Esophagus muscularis mucosa (tissue), 4 donors: ENCODE data around the gene IFNK. TPM values are rescaled to one million over a fixed set of nuclear protein-coding genes. Genes with fewer than 3 reads are reported as not detected.
A peak's percentile ranks its signal among the peaks of the same experiment; 100 is the strongest.

Source experiments
- DNase-seq: peaks from one replicate; pipeline ENCODE4 v3.0.0-alpha.2; 2017; ENCODE audit errors: extremely low spot score
- H3K27ac ChIP-seq, 4 donors: fragments of 200-600 bp; sonication (generic); replicated peaks in 1 of 4; 1 replicate in 3 of 4; 2 replicates in 1 of 4; pipeline ENCODE4 v1.5.1; 2016 to 2019; ENCODE audit warnings: mild to moderate bottlenecking in 1 of 4
- H3K27me3 ChIP-seq, 4 donors: fragments of 200-600 bp; sonication (generic); one replicate each; pipeline versions ENCODE4 v1.5.1 to v1.6.0; 2016 to 2019
- H3K36me3 ChIP-seq, 4 donors: fragments of 200-600 bp; sonication (generic); one replicate each; pipeline ENCODE4 v1.5.1; 2016 to 2019
- H3K4me1 ChIP-seq, 4 donors: fragments of 200-600 bp; sonication (generic); one replicate each; pipeline ENCODE4 v1.5.1; 2016 to 2019
- H3K4me3 ChIP-seq, 4 donors: fragments of 200-600 bp; sonication (generic); 1 replicate in 2 of 4; 2 replicates in 2 of 4; pipeline ENCODE4 v1.5.1; 2016 to 2019; ENCODE audit warnings: mild to moderate bottlenecking in 4 of 4, moderate library complexity in 1 of 4
- H3K9me3 ChIP-seq, 4 donors: fragments of 200-600 bp; sonication (generic); 1 replicate in 3 of 4; 2 replicates in 1 of 4; pipeline ENCODE4 v1.5.1; 2016 to 2019
- CTCF ChIP-seq, 3 experiments: fragments of 200-600 bp in 2 of 3; fragments of 450-650 bp in 1 of 3; sonication (generic) in 2 of 3; IDR thresholded peaks; one replicate each; pipeline ENCODE4 v1.5.1; 2017 to 2019; ENCODE audit warnings: antibody characterized with exemption in 3 of 3, mild to moderate bottlenecking in 2 of 3, moderate library complexity in 1 of 3
- EP300 ChIP-seq: sonication (generic); formaldehyde crosslinking; IDR thresholded peaks from one replicate; pipeline ENCODE4 v1.6.1; 2017; ENCODE audit warnings: antibody characterized with exemption
- POLR2A ChIP-seq: fragments of 450-650 bp; IDR thresholded peaks from one replicate; pipeline ENCODE4 v1.6.1; 2017; ENCODE audit warnings: antibody characterized with exemption, moderate library complexity, mild to moderate bottlenecking, low read depth
- POLR2AphosphoS5 ChIP-seq, 2 donors: sonication (generic); formaldehyde crosslinking; IDR thresholded peaks; one replicate each; pipeline ENCODE4 v1.6.1; 2017; ENCODE audit warnings: antibody characterized with exemption in 2 of 2
- WGBS: methylation state at CpG from one replicate; pipeline ENCODE4 v1.1.5; 2018; 5-methylcytosine and 5-hydroxymethylcytosine counted together
- intact Hi-C: fragments of 100-400 bp; cut with DNase I; formaldehyde crosslinking; loops from one replicate; pipeline ENCODE4 v1.15.1; 2023
- total RNA-seq, 4 donors: library from RNA; depleted of rRNA; stranded (reverse); fragments of >200 nt; gene quantifications; one replicate each; pipeline versions ENCODE4 v1.1.0 to v1.2.1, GENCODE V29; 2016

The IFNK gene
- total RNA-seq, 4 donors from 2014 or later, result not detected

GRCh38 chr9:27505744-27506161 lies 18.3 kb upstream of the IFNK start:
- H3K9me3 ChIP-seq, result no peaks in the 10 kb centered on the region
- intact Hi-C loops, result no loop called here
- TF ChIP-seq CTCF (IDR thresholded peaks at IDR 0.05) (no peak), EP300 (no peak), POLR2AphosphoS5 (IDR thresholded peaks at IDR 0.05) (no peak)
- H3K4me3 ChIP-seq, result no peak overlapping the region
- H3K4me1 ChIP-seq, result no peaks in the 10 kb centered on the region
- no peak overlapping the region for H3K27ac ChIP-seq
- WGBS, result 58% methylated on average over 5 of the region's 5 CpGs
- no peaks in the 10 kb centered on the region for H3K36me3 ChIP-seq
- DNase-seq, result no peak
- no peaks in the 10 kb centered on the region for H3K27me3 ChIP-seq

- Histone ChIP-seq H3K9me3 (no peaks in the 10 kb centered on the region), H3K27me3 (no peaks in the 10 kb centered on the region), H3K27ac (no peak overlapping the region), H3K36me3 (no peaks in the 10 kb centered on the region), H3K4me1 (no peaks in the 10 kb centered on the region), H3K4me3 (no peak overlapping the region)
- no peak for DNase-seq
- intact Hi-C loops, result no loop called here
- no peak for TF ChIP-seq POLR2A
- no peak for TF ChIP-seq EP300
- TF ChIP-seq POLR2AphosphoS5 (IDR thresholded peaks at IDR 0.05), result no peak
- no peak for TF ChIP-seq CTCF (IDR thresholded peaks at IDR 0.05)
- 44% methylated on average over 2 of the region's 2 CpGs for WGBS
Measured at GRCh38 chr9:27506981-27507380, 17.1 kb upstream of the IFNK start.

GRCh38 chr9:27510780-27511179 lies 13.3 kb upstream of the IFNK start:
- no peak for DNase-seq
- no peaks in the 10 kb centered on the region for H3K36me3 ChIP-seq
- TF ChIP-seq EP300, result no peak
- TF ChIP-seq POLR2A, result no peak
- H3K27ac ChIP-seq, result no peak overlapping the region
- H3K27me3 ChIP-seq, result no peaks in the 10 kb centered on the region
- H3K9me3 ChIP-seq, result no peaks in the 10 kb centered on the region
- 96% methylated on average over 2 of the region's 2 CpGs for WGBS
- H3K4me3 ChIP-seq, result no peak overlapping the region
- intact Hi-C loops, result loop anchor here (10.0 kb wide), 1 partner anchor 96 kb away; no protein-coding TSS in a partner anchor
- peaks cover 0 to 10% (median 7%) of the 10 kb centered on the region in 4 donors for H3K4me1 ChIP-seq

- Histone ChIP-seq H3K4me3 (no peak overlapping the region), H3K27me3 (no peaks in the 10 kb centered on the region), H3K27ac (no peak overlapping the region), H3K4me1 (peaks cover 0 to 10% (median 7%) of the 10 kb centered on the region in 4 donors), H3K36me3 (no peaks in the 10 kb centered on the region), H3K9me3 (no peaks in the 10 kb centered on the region)
- no peak for TF ChIP-seq POLR2A
- no peak for TF ChIP-seq EP300
- no peak for TF ChIP-seq CTCF (IDR thresholded peaks at IDR 0.05)
- TF ChIP-seq POLR2AphosphoS5 (IDR thresholded peaks at IDR 0.05), result no peak
- intact Hi-C loops, result loop anchor here (10.0 kb wide), 1 partner anchor 97 kb away; no protein-coding TSS in a partner anchor
- peak; percentile 64 for DNase-seq
- 94% methylated on average over 2 of the region's 2 CpGs for WGBS
Measured at GRCh38 chr9:27511771-27512170, 12.3 kb upstream of the IFNK start.

GRCh38 chr9:27514551-27514950 lies 9.5 kb upstream of the IFNK start:
- no peaks in the 10 kb centered on the region for H3K36me3 ChIP-seq
- 100% methylated on average over 2 of the region's 2 CpGs for WGBS
- no peak for DNase-seq
- no peak overlapping the region for H3K27ac ChIP-seq
- H3K4me1 ChIP-seq, result peaks cover 0 to 10% (median 7%) of the 10 kb centered on the region in 4 donors
- TF ChIP-seq POLR2AphosphoS5 (IDR thresholded peaks at IDR 0.05) (no peak), EP300 (no peak)
- intact Hi-C loops, result loop anchor here (10.0 kb wide), 1 partner anchor 100 kb away; no protein-coding TSS in a partner anchor
- H3K27me3 ChIP-seq, result no peaks in the 10 kb centered on the region
- no peak overlapping the region for H3K4me3 ChIP-seq
- no peaks in the 10 kb centered on the region for H3K9me3 ChIP-seq

GRCh38 chr9:27518006-27518405 lies 6.1 kb upstream of the IFNK start:
- H3K4me1 ChIP-seq, result peaks cover 0 to 10% (median 7%) of the 10 kb centered on the region in 4 donors
- H3K9me3 ChIP-seq, result no peaks in the 10 kb centered on the region
- H3K27ac ChIP-seq, result no peak overlapping the region
- H3K27me3 ChIP-seq, result no peaks in the 10 kb centered on the region
- intact Hi-C loops, result loop anchor here (10.0 kb wide), 1 partner anchor 103 kb away; no protein-coding TSS in a partner anchor
- DNase-seq, result no peak
- 92% methylated on average over 2 of the region's 2 CpGs for WGBS
- H3K36me3 ChIP-seq, result no peaks in the 10 kb centered on the region
- TF ChIP-seq POLR2AphosphoS5 (IDR thresholded peaks at IDR 0.05), result no peak
- H3K4me3 ChIP-seq, result no peak overlapping the region
